GM21723 (cell line): Measurements from ENCODE around the gene TMEM238.
"Not testable (repeated sequence)": the region's sequence is repeated elsewhere in the genome, so short reads cannot be mapped to it uniquely, and the experiment has no call there.

Experiments
- ATAC-seq: cut with Tn5 transposase; IDR thresholded peaks from one replicate; pipeline ENCODE4 v1.9.1; 2021; ENCODE audit warnings: mild to moderate bottlenecking, moderate library complexity; ENCODE audit not compliant: unreplicated experiment

TMEM238 gene

GRCh38 chr19:55384131-55384919, at the start of gene TMEM238:
Gene TMEM238 (minus strand): TSS chr19:55384292. CDS start chr19:55384259, 33 bp downstream.
- no peak for ATAC-seq

GRCh38 chr19:55433292-55433691, 49.2 kb upstream of the TMEM238 start:
- ATAC-seq, result no peak

- ATAC-seq, result no peak
These were observed 48.3 kb upstream of the TMEM238 start for GRCh38 chr19:55432241-55432959.

GRCh38 chr19:55431183-55431582, 47.1 kb upstream of the TMEM238 start:
- no peak for ATAC-seq

- ATAC-seq, result no peak
These were observed 42.0 kb upstream of the TMEM238 start for GRCh38 chr19:55426042-55426441.

- ATAC-seq, result no peak
These were observed 40.4 kb upstream of the TMEM238 start for GRCh38 chr19:55424518-55424917.

GRCh38 chr19:55423225-55424005, 39.3 kb upstream of the TMEM238 start:
- ATAC-seq, result no peak

GRCh38 chr19:55421281-55421680, 37.2 kb upstream of the TMEM238 start:
- not testable (repeated sequence) for ATAC-seq

- ATAC-seq, result no peak
These were observed 35.6 kb upstream of the TMEM238 start for GRCh38 chr19:55419624-55420236.

GRCh38 chr19:55419103-55419502, 35.0 kb upstream of the TMEM238 start:
- no peak for ATAC-seq

- no peak for ATAC-seq
These were observed 34.1 kb upstream of the TMEM238 start for GRCh38 chr19:55418185-55418584.

GRCh38 chr19:55410168-55410567, 26.1 kb upstream of the TMEM238 start:
- ATAC-seq, result no peak

GRCh38 chr19:55409179-55409578, 25.1 kb upstream of the TMEM238 start:
- ATAC-seq, result not testable (repeated sequence)

- no peak for ATAC-seq
These were observed 24.4 kb upstream of the TMEM238 start for GRCh38 chr19:55408533-55408872.

GRCh38 chr19:55407800-55408532, 23.9 kb upstream of the TMEM238 start:
- peak; percentile 78 for ATAC-seq

GRCh38 chr19:55407550-55407799, 23.4 kb upstream of the TMEM238 start, which contains the start of gene UBE2S:
Gene UBE2S (minus strand): TSS chr19:55407788. CDS start chr19:55407589, 199 bp downstream.
- ATAC-seq, result peak; percentile 79

GRCh38 chr19:55406826-55407549, 22.9 kb upstream of the TMEM238 start:
- no peak for ATAC-seq

- ATAC-seq, result no peak
These were observed 22.2 kb upstream of the TMEM238 start for GRCh38 chr19:55406091-55406825.

- ATAC-seq, result no peak
These were observed 21.5 kb upstream of the TMEM238 start for GRCh38 chr19:55405638-55406037.
